ENCODE results near the gene MBD5.

Gene MBD5

DNA sequence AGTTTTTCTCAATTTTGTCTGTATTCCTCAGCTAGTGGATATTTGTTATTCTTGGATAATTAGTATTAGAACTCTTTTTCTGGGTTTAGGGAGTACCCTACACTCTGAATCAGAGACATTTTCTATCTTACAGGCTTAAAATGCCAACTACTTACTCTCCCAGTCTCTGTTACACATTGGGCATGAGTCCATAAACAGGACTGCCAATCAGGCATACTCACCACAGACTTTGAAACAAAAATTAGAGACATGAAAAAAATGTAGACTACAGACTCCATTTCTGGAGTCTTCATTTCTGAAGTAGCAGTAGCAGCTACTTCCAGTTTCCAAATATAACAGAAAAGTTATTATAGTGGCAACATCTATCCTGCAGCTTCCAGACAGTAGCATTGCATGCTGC lies 279.7 kb downstream of the MBD5 start:
- DNase-seq (ENCODE audit: low read depth, low spot score) = no peak

DNA sequence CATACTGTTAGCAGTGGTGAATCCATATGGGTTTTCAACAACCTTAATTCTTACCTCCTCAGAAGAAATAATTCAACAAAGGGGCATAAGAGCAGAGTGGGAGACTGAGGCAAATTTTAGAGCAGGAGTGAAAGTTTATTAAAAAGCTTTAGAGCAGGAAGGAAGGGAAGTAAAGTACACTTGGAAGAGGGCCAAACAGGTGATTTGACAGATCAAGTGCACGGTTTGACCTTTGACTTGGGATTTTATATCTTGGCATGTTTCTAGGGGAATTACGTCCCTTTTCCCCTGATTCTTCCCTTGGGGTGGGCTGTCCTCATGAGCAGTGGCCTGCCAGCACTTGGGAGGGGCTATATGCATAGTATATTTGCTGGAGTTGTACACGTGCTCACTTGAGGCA lies 280.5 kb downstream of the MBD5 start:
- no peak for DNase-seq (ENCODE audit: low read depth, low spot score)

DNA sequence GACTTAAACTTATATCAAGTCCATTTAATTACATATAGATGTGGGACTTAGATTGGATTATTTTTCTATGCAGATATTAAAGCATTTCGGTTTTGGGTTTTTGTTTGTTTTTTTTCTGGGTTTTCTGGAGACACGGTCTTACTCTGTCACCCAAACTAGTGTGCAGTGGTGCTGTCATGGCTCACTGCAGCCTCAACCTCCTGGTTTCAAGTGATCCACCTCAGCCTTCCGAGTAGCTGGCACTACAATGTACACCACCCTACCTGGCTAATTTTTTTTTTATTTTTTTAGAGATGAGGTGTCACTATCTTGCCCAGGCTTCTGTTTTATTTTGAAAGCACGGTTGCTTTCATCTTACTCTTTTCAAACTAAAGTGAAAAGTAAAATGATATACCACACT lies 281.6 kb downstream of the MBD5 start:
- no peak for DNase-seq (ENCODE audit: low read depth, low spot score)

DNA sequence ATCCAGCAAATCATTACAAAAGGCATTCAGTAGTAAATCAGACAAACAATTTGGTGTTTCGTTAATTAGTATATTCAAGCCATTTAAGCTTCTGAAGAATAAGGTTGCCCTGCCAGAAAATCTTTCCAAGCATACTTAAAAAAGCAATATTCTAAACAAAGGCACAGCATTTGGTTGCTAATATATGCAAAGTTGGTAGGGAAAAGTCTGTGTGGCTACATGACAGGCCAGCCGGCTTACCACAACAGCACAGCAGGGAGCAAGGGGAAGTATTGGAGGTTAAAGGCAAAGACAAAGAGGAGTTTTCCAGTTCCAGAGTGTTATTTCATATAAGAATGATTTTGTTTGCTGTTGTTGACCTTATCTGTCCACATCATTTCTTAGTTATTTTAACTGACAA lies 282.3 kb downstream of the MBD5 start:
- DNase-seq (ENCODE audit: low read depth, low spot score) = no peak

DNA sequence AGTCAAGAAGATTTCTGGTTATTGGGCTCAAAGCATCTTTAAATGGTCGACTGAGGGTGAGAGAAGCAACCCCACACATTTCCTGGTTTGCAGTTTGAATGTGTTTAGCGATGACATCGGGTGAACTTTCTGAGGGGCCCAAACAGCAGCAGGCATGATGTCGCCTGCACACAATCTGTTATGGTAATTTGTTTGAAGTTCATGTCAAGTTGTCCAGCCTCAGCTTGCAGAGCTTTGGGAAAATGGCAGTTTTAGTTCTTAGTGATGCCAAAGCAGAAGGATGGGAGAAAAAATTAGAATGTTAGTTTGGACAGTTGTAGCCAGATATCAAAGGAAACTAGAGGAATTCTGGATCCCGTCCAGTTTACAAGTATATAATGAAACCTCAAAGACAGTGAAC lies 284.6 kb downstream of the MBD5 start:
- no peak for DNase-seq (ENCODE audit: low read depth, low spot score)

DNA sequence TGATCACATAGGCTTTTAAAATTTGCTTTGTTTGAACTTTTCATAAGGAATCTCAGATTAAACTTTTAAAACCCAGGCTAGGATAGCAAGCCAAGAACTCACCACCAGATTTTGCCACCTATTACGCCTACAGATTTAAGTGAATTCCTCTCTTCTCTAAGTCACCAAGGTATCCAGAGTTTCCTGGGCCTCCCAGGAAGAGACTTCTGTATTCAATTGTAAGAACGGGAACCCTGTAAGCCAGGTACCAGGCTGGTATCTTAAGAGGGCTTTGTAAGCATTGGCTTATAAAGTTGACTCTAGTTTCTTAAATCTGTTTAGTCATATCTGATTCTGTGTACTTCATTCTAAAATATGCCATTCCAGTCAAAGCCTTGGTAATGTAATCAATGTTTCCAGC lies 285.1 kb downstream of the MBD5 start:
- DNase-seq (ENCODE audit: low read depth, low spot score) = no peak

DNA sequence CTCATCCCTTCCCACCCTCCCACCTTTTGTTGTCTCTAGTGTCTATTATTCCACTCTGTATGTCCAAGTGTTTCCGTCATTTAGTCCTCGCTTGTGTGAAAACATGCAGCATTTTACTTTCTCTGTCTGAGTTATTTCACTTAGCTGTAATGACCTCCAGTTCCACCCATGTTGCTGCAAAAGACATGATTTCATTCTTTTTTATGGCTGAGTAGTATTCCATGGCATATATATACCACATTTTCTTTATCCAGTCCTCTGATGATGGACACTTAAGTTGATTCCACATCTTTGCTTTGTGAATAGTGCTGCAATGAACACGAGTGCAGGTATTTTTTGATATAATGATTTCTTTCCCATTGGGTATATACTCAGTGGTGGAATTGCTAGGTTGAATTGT lies 296.7 kb downstream of the MBD5 start:
- DNase-seq (ENCODE audit: low read depth, low spot score) = no peak

DNA sequence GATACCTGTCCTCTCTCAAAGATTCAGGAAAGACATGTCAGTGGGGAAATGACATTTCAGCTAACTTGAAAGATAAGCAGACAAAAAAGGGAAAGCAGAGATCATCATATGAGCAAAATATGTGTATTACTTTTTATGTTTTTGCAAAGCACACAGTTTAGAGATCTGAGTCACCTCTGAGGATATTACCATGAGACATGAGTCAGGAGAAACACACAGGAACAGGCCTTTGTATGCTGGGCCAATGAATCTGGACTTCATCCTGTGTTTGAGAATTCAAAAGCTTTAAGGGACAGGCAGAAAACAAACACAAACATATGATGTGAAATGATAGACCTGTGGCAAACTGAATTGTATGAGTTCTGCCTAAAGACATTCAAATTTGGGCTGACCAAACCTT lies 317.6 kb downstream of the MBD5 start:
- peak; percentile 18 for DNase-seq (ENCODE audit: low read depth, low spot score)

DNA sequence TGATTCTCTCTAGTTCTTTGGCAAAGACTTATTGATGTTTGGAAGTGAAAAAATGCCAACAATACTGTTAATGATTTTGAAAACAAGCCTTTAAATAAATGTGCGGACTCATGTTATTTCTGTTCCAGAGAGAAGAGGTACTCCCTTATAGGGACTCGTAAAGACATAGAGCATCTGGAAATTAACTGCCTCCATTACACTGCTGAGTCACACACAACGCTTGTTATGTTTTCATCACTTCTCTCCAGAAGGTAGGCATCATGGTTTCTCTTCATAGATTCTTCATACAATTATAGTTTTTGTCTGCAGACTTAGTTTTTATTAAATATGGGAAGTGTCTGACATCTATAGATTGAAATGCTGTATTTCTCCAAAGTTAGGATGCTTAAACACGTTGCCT lies 321.2 kb downstream of the MBD5 start:
- DNase-seq (ENCODE audit: low read depth, low spot score) = no peak

DNA sequence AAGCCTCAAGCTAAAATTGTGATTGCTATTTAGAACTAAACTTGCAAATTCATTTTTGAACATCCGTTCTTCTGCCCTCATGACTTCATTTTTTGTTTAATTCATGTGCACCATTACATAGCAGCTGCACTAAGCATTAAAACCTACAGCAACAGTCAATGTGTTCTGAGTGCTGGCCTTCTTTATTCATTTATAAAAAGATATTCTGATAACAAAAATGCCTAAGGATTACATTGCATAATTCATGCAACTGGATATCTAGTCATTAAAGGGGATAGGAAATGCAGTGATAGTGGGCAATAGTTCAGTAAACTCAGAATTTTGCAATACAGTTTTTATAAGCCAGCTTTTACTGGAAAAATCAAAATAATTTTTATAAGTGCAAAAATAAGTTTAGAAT lies 329.3 kb downstream of the MBD5 start:
- no peak for DNase-seq (ENCODE audit: low read depth, low spot score)

DNA sequence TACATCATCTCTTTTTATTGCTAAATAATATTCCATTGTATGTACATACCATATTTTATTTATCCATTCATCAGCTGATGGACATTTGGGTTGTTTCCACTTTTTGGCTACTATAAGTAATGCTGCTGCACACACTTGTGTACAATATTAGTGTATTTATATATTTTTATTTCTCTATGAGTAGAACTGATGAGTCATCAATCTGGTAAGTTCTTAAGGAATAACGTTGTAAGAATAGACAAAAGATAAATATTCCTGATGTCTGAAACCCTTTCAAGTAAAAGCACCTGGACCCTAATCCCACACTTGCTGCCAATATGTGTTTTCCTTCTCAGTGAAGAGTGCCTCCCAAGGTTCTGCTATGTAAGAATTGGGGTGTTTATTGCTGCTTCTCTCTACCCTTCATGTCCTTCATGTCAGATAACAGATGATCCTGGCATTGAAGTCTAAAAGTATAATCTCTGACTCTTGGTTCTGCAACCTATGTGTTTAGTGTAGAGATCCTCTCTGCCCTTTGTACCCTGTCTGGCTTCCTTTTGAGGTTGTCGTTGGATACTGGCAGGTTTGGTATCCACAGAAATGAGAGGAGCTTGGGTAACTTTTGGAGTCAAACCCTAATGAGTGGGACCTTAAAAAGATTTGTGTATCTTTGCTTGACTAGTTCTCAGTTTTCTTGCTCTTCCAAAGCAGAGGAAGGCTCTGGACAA lies 330.7 kb downstream of the MBD5 start:
- DNase-seq (ENCODE audit: low read depth, low spot score) = no peak

DNA sequence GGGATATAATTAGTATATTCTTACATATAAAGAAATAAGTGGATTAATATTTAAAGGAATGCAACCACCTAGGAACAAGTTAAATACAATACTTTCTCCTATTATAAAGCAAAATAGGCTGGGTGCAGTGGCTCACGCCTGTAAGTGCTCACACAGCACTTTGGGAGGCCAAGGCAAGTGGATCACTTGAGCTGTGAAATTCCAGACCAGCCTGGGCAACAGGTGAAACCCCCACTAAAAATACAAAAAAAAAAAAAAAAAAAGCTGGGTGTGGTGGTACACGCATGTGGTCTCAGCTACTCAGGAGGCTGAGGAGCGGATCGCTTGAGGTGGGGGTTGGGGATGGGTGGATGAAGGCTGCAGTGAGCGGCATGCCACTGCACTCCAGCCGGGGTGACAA lies 337.5 kb downstream of the MBD5 start:
- DNase-seq (ENCODE audit: low read depth, low spot score) = no peak

DNA sequence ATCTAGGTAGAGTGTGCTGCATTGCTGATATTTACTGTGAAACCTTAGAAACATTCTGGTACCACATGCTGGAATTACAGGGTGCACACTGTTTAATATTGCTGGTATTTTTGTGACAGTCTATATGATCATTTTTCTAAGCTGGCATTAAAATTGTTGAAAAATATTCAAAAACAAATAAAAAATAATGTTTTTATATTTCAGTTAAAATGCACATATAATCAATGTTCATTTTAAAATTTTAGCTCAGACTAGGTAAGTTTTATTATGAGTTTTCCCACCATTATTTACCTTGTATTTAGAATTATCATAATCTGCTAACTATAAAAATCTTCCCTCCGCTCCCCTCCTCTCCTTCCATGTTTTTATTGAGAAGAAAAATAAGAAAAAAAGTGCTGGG lies 339.8 kb downstream of the MBD5 start:
- DNase-seq (ENCODE audit: low read depth, low spot score) = no peak

DNA sequence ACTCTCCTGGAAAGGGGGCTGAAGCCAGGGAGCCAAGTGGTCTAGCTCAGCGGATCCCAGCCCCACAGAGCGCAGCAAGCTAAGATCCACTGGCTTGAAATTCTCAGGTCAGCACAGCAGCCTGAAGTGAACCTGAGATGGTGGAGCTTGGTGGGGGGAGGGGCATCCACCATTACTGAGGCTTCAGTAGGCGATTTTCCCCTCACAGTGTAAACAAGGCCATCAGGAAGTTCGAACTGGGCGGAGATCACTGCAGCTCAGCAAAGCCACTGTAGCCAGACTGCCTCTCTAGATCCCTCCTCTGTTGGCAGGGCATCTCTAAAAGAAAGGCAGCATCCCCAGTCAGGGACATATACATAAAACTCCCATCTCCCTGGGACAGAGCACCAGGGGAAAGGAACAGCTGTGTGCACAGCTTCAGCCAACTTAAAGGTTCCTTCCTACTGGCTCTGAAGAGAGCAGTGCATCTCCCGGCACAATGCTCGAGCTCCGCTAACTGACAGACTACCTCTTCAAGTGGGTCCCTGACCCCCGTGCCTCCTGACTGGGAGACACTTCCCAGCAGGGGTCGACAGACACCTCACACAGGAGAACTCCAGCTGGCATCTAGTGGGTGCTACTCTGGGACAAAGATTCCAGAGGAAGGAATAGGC lies 341.4 kb downstream of the MBD5 start:
- DNase-seq (ENCODE audit: low read depth, low spot score) = no peak

DNA sequence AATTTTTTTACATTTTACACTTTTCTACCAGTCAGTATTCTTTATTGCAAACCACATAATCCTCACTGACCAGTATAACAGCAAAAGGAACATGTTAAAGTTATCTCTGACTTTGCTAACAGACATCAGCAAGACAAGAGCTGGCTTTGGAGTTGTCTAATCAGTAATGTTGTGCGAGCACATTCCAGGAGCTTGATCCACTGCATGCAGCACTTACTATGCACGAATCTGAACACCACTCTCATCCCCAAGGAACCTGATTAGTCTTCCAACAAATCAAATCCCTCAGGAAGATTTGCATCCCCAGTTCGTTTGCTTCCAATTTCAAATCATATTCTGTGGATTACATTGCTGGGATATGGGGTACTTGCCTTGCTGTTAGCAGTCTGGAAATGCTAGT lies 354.3 kb downstream of the MBD5 start:
- DNase-seq (ENCODE audit: low read depth, low spot score) = no peak

DNA sequence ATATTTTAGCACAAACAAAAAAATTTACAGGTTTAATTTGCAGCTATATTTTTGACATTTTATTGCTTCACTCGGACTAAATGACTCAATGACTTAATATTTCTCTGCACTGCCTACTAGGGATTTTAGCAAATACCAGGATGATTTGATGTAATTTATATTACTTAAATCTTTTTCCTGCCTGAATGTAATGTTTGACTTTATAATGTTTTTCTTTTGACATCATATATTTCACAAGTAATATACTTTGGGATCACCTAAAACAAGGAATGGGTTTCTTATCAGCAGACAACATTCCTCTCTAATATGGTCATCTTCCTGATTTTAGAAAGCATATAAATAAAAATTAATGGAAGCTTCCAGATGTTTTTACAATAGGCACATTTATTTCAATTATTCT lies 370.4 kb downstream of the MBD5 start:
- no peak for DNase-seq (ENCODE audit: low read depth, low spot score)

DNA sequence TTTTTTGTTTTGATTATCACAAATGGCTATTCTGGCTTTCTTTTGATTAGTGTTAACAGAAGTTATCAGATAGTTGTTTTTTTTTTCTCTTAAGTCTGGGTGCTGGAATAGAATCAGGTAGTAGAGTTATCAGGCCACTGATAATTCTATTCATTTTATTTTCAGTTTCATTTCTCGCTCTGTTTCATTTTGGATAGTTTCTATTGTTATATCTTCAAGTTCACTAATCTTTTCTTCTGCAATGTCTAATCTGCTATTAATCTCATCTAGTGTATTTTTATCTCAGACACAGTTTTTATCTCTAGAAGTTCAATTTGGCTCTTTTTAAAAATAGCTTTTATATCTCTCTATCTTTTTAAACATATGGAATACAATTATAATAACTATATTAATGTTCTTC lies 381.9 kb downstream of the MBD5 start:
- no peak for DNase-seq (ENCODE audit: low read depth, low spot score)

DNA sequence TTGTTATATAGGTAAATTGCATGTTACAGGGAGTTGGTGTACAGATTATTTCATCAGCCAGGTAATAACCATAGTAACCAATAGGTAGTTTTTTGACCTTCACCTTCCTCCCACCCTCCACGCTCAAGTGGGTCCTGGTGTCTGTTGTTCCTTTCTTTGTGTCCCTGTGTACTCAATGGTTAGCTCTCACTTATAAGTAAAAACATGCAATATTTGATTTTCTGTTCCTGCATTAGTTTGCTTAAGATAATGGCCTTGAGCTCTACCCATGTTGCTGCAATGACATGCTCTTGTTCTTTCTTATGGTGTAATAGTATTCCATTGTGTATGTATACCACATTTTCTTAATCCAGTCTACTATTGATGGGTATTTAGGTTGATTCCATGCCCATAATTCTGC lies 390.0 kb downstream of the MBD5 start:
- DNase-seq (ENCODE audit: low read depth, low spot score) = no peak

DNA sequence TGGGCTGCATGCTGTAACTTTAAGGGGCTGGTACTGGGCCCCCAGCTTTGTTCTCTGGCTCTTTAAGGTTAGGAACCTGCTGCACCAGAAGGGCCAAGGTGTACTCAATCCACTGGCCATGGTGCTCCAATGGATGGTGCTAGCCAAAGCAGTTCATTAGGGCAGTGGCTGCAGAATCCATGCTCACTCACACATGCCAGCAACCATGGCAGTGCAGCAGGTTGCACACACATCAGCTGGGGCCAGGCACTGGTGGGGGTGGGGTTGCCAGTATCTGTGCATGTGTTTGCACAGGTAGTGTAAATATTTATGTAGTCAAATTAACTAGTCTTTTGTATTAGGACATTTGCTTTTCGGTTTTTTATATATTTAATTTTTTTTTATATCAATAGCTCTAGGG lies 395.4 kb downstream of the MBD5 start:
- DNase-seq (ENCODE audit: low read depth, low spot score) = no peak

DNA sequence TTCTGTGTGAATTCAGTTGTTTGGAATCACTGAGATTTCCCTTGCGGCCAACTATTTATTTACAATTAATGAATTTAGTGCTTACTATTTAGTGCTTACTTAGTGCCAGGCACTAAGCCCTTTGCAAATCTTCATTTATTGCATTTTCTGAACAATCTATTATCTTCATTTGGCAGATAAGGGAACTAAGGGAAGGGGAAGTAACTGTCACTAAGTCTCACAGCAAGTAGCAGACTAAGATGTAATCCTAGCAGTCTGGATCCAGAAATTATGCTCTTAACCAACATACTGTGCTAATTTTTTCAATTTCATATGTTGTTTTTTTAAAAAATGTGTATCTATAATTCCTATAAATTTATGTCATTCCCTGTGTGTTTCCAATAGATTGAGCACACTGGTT lies 409.2 kb downstream of the MBD5 start:
- no peak for DNase-seq (ENCODE audit: low read depth, low spot score)

DNA sequence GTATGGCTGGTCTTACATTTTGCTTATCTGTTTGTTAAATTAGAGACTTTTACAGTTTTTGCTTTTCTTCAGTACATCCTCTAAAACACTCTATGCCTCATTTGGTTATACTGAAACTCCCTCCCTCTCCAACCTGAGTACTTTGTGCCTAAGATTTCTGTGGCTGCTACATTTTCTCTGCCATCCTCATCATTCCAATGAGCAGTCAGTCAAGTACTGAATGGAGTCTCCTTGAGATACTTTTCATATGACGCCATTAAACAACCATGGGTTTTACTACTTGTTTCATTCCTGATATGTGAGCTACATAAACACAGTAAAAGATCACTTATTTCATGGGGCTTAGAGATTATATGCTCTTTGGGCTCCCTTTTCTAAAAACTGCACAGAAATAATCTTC lies 427.0 kb downstream of the MBD5 start:
- no peak for DNase-seq (ENCODE audit: low read depth, low spot score)

DNA sequence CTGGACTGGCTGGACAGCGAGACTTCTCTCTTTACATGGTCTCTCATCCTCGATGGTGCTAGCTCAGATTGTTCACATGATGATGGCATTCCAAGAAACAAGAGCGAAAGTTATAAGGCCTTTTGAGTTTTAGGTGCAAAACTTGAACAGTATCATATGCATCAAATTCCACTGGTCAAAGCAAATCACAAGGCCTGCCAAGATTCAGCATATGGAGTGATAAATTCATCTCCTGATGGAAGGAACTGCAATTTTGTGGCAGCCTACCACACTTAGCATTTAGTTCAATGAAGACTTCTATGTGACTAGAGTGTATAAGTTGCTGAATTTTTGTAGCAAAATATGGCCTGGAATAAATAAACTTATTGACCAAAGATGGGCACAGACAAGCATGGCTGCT lies 429.6 kb downstream of the MBD5 start:
- DNase-seq (ENCODE audit: low read depth, low spot score) = no peak

DNA sequence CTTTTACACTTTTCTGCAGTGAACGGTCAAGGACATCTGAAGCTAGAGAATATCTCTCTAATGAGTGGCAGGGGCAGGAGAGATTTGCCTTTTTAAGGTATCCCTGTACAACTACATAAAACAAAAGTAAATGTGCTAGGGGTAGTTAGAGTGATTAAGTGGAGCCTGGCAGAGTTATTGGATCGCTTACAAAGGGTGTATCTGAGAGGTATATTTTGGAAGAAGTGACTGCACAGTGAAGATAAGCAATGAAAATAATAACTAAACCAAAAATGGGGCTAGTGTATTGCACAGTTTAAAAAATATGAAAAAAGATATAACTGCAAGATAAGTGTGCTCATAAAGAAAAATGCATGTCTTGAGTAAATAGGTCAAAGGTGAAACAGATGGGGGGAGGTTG lies 430.2 kb downstream of the MBD5 start:
- no peak for DNase-seq (ENCODE audit: low read depth, low spot score)

DNA sequence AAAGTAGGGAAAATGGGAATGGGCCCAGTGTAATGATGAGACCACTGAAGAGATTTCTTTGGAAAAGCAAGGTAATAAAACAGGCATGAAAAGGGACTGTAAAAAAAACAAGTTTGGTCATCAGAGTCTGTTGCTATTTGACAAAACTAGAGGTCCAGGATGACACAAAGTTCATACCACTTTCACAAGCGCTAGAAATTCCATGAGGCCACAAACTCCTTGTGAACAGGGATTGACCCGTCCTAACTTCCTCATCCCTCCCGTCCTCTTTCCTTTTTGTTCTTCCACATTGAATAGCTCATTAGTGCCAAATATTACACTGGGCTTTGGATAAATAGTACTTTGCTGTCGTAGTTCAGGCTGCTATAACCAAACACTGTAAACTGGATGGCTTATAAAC lies 434.9 kb downstream of the MBD5 start:
- DNase-seq (ENCODE audit: low read depth, low spot score) = no peak

All from brain pericyte (primary cell).